GM12891 (cell line): ENCODE results near the gene TMEM30A.

Source experiments
- POLR2A ChIP-seq: IDR thresholded peaks from 2 replicates; pipeline ENCODE4 v1.6.1; 2011; ENCODE audit warnings: low read depth, low read length, control low read depth
- POLR2AphosphoS5 ChIP-seq: IDR thresholded peaks from 2 replicates; pipeline ENCODE4 v1.6.1; 2011; ENCODE audit warnings: low read depth, low read length, control low read depth
- POU2F2 ChIP-seq: IDR thresholded peaks from 2 replicates; pipeline ENCODE4 v1.6.1; 2011; ENCODE audit warnings: low read depth, mild to moderate bottlenecking, control low read depth, low read length, moderate library complexity
- TAF1 ChIP-seq: IDR thresholded peaks from 2 replicates; pipeline ENCODE4 v1.6.1; 2011; ENCODE audit warnings: low read depth, low read length, control low read depth

DNA sequence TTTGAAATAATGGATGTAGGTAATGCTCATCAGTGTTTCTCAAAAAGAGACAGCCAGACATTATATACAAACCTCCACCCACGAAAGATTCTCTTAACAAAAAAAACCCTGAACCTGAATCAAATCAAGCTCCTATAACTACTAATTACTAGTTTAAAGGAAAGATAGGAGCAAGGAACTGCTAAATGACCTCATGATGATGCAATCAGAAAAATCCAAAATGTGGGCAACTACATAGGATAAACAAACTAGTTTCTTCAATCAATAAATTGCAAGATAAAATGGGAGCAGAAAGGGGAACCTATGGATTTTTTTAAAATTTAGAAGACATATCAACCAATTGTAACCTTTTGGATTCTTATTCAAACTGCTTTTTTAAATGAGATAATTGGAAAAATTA lies 43.2 kb upstream of the TMEM30A start:
- no peak for TF ChIP-seq POLR2A
- TF ChIP-seq POLR2AphosphoS5: no peak
- TF ChIP-seq TAF1: no peak
- no peak for TF ChIP-seq POU2F2
